Epithelial cell of esophagus (primary cell): ENCODE results near the gene TAF5L.

Experiments
- DNase-seq: peaks from one replicate; pipeline ENCODE4 v3.0.0; 2010; ENCODE audit warnings: low read depth
- H3K4me3 ChIP-seq: 2 replicates; pipeline ENCODE4 v1.5.1; 2011; ENCODE audit warnings: mild to moderate bottlenecking, low read length, control low read depth
- CTCF ChIP-seq: IDR thresholded peaks from 2 replicates; pipeline ENCODE4 v1.5.1; 2011; ENCODE audit warnings: low read depth, mild to moderate bottlenecking, low read length, control low read depth, inconsistent platforms; ENCODE audit not compliant: insufficient read depth; ENCODE audit errors: missing control alignments

Gene TAF5L

GRCh38 chr1:229655781-229656180, 29.9 kb upstream of the TAF5L start:
- no peak for DNase-seq
- TF ChIP-seq CTCF = no peak
- H3K4me3 ChIP-seq = no peak overlapping the region

- no peak overlapping the region for H3K4me3 ChIP-seq
- no peak for TF ChIP-seq CTCF
- DNase-seq = no peak
Measured at GRCh38 chr1:229653420-229653819, 27.5 kb upstream of the TAF5L start.

- H3K4me3 ChIP-seq = no peak overlapping the region
- DNase-seq = no peak
- TF ChIP-seq CTCF = no peak
Measured at GRCh38 chr1:229651546-229651945, 25.6 kb upstream of the TAF5L start.

- no peak for TF ChIP-seq CTCF
- no peak for DNase-seq
- no peak overlapping the region for H3K4me3 ChIP-seq
Measured at GRCh38 chr1:229650045-229650444, 24.1 kb upstream of the TAF5L start.

- no peak for DNase-seq
- TF ChIP-seq CTCF = no peak
- no peak overlapping the region for H3K4me3 ChIP-seq
Measured at GRCh38 chr1:229648406-229648805, 22.5 kb upstream of the TAF5L start.

- TF ChIP-seq CTCF = no peak
- no peak for DNase-seq
- H3K4me3 ChIP-seq = no peak overlapping the region
Measured at GRCh38 chr1:229645324-229645993, 19.5 kb upstream of the TAF5L start.
